ENCODE results near the gene RNU11.
"Not testable (repeated sequence)": the region's sequence is repeated elsewhere in the genome, so short reads cannot be mapped to it uniquely, and the experiment has no call there.

The RNU11 gene

GRCh38 chr1:28648474-28649198 lies at the start of gene RNU11:
TSS of gene RNU11 (plus strand) at chr1:28648600.
- intact Hi-C loops (cut with DNase I): loop anchor here (1.0 to 10.0 kb wide), 2 partner anchors 21 to 226 kb away; no protein-coding TSS in a partner anchor

GRCh38 chr1:28601696-28602095 lies 46.7 kb upstream of the RNU11 start:
- intact Hi-C loops (cut with DNase I): loop anchor here (5.0 kb wide), 2 partner anchors 244 to 354 kb away; no protein-coding TSS in a partner anchor
- DNase-seq: no peak

More at GRCh38 chr1:28648474-28649198, at the start of gene RNU11:
- DNase-seq: peak; percentile 71 to 97 (median 79)

GRCh38 chr1:28602536-28603439 lies 45.6 kb upstream of the RNU11 start:
- peak in 6 of 10 donors; percentile 55 to 84 (median 66) for DNase-seq
- intact Hi-C loops (cut with DNase I): loop anchor here (1.0 to 5.0 kb wide), 3 partner anchors 84 to 355 kb away; no protein-coding TSS in a partner anchor

GRCh38 chr1:28604411-28604810 lies 44.0 kb upstream of the RNU11 start:
- DNase-seq: no peak
- intact Hi-C loops (cut with DNase I): loop anchor here (5.0 kb wide), 2 partner anchors 247 to 357 kb away; no protein-coding TSS in a partner anchor

- DNase-seq: no peak
- intact Hi-C loops (cut with DNase I): loop anchor here (5.0 kb wide), 2 partner anchors 248 to 358 kb away; no protein-coding TSS in a partner anchor
These were observed 43.4 kb upstream of the RNU11 start for GRCh38 chr1:28604962-28605361.

GRCh38 chr1:28606771-28607170 lies 41.6 kb upstream of the RNU11 start:
- no peak for DNase-seq
- intact Hi-C loops (cut with DNase I): no loop called here

GRCh38 chr1:28613175-28613574 lies 35.2 kb upstream of the RNU11 start:
- intact Hi-C loops (cut with DNase I): no loop called here
- no peak for DNase-seq

GRCh38 chr1:28631713-28632112 lies 16.7 kb upstream of the RNU11 start:
- no peak for DNase-seq
- intact Hi-C loops (cut with DNase I): no loop called here

- intact Hi-C loops (cut with DNase I): no loop called here
- no peak for DNase-seq
These were observed 15.8 kb upstream of the RNU11 start for GRCh38 chr1:28632560-28632959.

- DNase-seq: peak in 1 of 10 donors; percentile 5
- intact Hi-C loops (cut with DNase I): loop anchor here (10.0 kb wide), 1 partner anchor 234 kb away; no protein-coding TSS in a partner anchor
These were observed 7.6 kb upstream of the RNU11 start for GRCh38 chr1:28640766-28641165.

GRCh38 chr1:28642056-28642846 lies 6.1 kb upstream of the RNU11 start:
- no peak for DNase-seq
- intact Hi-C loops (cut with DNase I): loop anchor here (10.0 kb wide), 1 partner anchor 233 kb away; no protein-coding TSS in a partner anchor

- DNase-seq: peak; percentile 81 to 97 (median 86)
- intact Hi-C loops (cut with DNase I): loop anchor here (1.0 to 10.0 kb wide), 2 partner anchors 93 to 232 kb away; partner anchors contain the start of gene YTHDF2
These were observed 5.4 kb upstream of the RNU11 start, which contains the start of gene TAF12 for GRCh38 chr1:28642847-28643635. TSS of gene TAF12 (minus strand) at chr1:28643067. CDS start at chr1:28622081, 20,986 bp downstream.

GRCh38 chr1:28644494-28644893 lies 3.9 kb upstream of the RNU11 start:
- intact Hi-C loops (cut with DNase I): loop anchor here (10.0 kb wide), 1 partner anchor 230 kb away; no protein-coding TSS in a partner anchor

GRCh38 chr1:28645406-28645805 lies 3.0 kb upstream of the RNU11 start:
- DNase-seq: peak in 2 of 10 donors; percentile 13 to 39
- intact Hi-C loops (cut with DNase I): loop anchor here (10.0 kb wide), 1 partner anchor 229 kb away; no protein-coding TSS in a partner anchor

More at GRCh38 chr1:28644494-28644893, 3.9 kb upstream of the RNU11 start:
- peak in 1 of 10 donors; percentile 11 for DNase-seq

- intact Hi-C loops (cut with DNase I): loop anchor here (10.0 kb wide), 1 partner anchor 229 kb away; no protein-coding TSS in a partner anchor
- no peak for DNase-seq
These were observed 2.4 kb upstream of the RNU11 start for GRCh38 chr1:28646040-28646439.

GRCh38 chr1:28648008-28648473 lies 359 bp upstream of the RNU11 start:
- intact Hi-C loops (cut with DNase I): loop anchor here (1.0 to 10.0 kb wide), 2 partner anchors 21 to 227 kb away; no protein-coding TSS in a partner anchor
- peak; percentile 84 to 99 (median 88) for DNase-seq

- intact Hi-C loops (cut with DNase I): not testable (repeated sequence)
- peak in 2 of 10 donors; percentile 39 to 72 for DNase-seq
These were observed 4.7 kb downstream of the RNU11 start for GRCh38 chr1:28653063-28653462.

GRCh38 chr1:28653870-28654269 lies 5.5 kb downstream of the RNU11 start:
- intact Hi-C loops (cut with DNase I): not testable (repeated sequence)
- peak in 2 of 10 donors; percentile 9 to 27 for DNase-seq
